GM21526 (cell line): ENCODE measurements around the gene MAFG.
A peak's percentile ranks its signal among the peaks of the same experiment; 100 is the strongest.

ENCODE experiments used
- ATAC-seq: cut with Tn5 transposase; IDR thresholded peaks from one replicate; pipeline ENCODE4 v1.9.1; 2021; ENCODE audit warnings: moderate library complexity; ENCODE audit not compliant: unreplicated experiment, low FRiP score

Gene MAFG

DNA sequence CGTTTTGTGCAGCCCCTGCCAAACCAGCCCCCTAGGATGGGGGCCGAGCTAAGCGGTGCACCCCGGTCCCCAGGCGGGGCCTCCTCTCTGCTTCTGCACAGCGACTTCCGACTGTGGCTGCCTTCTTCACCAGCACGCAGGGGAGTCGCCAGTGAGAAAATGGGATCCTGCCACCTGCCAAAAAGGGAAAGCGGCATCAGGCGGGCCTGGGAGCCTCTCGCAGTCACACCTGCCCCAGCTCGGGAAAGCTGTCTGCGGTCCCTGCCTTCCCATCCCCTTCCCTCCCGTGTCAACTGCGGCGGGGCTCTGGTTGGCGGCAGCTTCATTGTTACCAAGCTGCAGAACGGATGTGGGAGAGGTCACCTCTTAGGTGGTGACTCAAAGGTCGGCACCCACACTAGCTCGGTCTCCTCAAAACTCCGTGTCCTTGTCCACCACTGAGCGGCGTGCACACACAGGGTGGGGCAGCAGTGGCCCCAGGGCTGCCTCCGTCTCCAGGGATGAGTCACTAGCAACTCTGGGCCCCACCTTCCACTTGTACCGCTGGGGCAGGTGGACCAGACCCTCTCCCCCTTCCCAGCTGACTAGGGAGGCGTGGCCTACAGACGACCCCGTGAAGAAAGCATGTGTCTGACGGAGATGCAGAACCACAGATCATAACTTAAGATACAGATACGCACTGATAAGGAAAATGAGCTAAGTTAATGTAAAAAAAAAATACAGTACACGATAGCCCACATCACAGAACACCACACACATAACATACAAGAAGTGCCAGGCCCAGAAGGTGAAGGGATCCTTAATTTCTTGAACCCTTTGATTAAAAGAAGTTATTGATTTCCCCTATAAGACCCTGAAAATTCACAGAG lies 14.9 kb downstream of the MAFG start:
- no peak for ATAC-seq

DNA sequence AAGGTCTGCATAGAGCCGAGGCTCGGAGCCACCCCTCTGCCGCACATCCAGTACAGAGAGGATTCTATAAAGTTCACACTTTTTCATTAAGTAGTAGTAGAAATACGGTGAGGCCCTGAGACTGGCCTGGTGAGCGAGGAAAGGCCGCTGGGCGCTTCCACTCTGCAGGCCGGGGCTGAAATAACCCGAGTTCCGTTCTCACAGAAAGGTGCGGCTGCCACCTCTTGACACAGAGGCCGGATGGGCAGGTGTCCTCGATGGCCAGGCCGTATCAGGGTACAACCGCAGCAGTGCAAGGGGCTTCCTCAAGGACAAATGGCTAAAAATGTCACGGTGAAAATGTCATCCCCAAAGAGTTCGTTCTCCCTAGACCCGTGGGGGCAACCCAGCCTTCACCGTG lies 15.6 kb downstream of the MAFG start:
- ATAC-seq: no peak

DNA sequence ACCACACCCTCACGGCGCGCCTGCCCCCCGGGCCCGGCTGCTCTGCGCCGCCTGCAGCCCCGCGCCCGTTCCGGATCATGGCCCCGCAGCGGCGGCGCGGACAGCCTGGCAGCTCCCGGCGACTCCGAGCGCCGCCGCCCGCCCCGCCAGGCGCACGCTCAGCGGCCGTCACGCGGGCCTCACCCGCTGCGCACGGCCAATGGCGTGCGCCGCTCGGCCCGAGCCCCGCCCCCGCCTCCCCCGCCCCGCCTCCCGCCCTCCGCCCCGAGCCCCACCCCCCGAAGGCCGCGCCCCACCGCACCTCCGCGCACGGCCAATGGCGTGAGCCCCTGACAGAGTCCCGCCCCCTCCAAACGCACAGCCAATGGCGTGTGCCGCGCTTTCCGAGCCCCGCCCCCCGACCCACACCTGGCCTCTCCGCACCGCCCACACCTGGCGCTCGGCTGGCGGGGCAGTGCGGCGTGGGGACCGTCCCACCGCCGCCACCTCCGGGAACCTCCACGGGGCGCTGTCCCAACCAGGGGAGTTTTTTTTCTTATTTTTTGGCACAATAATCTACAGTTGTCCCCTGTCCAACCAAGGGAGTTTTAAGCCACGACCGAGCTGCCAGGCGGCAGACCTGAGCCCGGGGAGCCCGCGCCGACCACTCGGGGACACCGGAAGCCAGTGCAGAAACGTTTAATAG lies 16.1 kb downstream of the MAFG start, which contains the start of gene PCYT2:
Gene PCYT2 (minus strand): TSS at position 123 of the 685 bp plus-strand sequence. CDS start 44 bp downstream, at position 79.
- ATAC-seq: peak; percentile 52

DNA sequence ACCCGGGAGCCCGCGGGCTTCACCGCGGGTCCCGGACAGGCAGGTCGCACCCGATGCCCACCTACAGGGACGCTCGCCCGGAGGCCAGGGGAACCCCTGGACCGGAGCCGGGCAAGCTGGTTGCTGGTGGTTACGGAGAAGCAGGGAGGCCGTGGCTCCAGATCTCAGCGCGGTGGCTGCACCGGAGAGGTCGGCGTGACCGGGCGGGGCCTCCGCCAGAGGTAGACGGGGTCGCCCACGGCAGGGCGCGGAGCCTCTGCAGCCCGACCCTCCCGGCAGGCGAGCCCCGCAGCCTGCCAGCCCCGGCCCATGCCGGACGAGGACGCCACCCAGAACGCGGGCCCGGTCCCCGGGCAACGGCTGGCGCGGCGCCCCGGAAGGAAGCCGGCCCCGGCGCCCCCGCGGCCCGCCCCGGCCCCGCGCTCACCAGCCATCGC lies 16.7 kb downstream of the MAFG start:
- peak; percentile 18 for ATAC-seq

DNA sequence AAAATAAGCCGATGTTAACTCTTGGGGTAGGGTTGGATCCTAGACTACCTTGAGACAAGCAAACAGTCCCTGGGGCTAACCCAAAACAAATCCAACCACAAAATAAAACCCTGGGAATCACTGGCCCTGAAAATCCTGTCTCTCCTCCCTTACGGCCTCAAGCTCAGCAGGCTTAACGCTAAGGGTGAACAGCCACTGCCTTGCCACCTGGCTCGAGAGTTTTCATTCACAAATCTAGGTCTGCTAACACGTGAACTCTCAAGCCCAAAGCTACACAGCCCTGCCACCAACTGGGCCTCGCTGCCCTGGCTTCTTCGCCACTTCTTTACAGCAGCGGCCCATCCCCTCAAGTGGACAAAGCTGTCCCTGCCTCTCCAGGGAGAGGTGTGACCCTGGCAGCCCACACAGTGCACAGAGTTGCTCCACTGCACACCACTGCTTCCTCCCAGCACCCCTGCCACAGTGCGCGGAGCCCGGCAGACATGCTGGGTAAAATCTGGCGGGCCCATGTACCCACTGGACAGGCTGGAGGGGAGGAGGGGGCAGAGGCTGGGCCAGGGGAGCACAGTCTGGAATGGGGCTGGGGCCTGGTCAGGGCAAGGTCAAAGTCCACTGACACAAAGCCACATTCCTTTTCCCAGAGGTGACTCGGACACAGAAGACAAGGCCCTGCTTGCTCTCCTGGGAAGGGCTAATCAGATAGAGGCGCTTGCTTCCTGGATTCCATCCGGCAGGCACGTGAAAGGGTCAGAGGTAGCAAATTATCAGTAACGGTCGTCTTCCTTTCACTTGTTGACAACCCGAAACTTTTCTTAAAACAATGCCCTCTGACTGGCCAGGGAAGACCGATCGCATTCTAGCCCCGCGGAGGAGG lies 17.3 kb downstream of the MAFG start:
- ATAC-seq: no peak

DNA sequence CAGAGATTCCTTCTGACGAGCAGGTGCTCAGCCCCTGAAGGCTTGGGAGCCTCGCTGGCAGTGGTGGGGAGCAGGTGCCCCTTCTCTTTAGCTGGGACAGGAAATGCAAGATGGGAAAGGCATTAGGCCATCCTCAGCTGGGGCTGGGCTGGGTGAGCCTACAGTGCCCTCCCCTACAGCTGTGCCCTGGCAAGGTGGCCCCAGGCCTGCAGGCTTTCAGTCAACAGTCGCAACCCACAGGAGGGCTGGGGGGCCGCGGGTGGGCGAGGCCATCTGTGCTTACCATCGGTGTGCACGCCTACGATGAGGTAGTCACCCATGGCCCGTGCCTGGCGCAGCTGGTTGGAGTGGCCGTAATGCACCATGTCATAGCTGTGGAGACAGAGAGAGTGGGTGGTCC lies 18.3 kb downstream of the MAFG start:
- no peak for ATAC-seq

DNA sequence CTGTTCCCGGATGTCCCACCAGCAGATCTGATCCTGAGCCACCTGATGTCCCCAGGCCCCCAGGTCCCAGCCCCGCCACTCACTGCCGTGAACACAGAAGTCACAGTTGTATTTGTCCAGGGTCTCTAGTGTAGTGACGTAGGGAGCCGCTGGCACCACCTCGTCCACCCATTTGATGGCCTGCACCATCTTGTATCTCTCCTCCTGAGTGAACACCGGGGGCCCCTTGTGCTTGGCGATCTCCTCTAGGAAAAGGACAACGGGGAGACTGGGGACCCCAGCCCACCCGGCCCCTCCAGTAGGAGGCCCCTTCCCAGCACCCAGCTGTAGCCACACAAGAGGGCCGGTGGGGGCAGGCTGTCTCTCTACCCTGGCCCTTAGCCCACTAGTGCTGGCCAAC lies 18.7 kb downstream of the MAFG start:
- ATAC-seq: no peak

DNA sequence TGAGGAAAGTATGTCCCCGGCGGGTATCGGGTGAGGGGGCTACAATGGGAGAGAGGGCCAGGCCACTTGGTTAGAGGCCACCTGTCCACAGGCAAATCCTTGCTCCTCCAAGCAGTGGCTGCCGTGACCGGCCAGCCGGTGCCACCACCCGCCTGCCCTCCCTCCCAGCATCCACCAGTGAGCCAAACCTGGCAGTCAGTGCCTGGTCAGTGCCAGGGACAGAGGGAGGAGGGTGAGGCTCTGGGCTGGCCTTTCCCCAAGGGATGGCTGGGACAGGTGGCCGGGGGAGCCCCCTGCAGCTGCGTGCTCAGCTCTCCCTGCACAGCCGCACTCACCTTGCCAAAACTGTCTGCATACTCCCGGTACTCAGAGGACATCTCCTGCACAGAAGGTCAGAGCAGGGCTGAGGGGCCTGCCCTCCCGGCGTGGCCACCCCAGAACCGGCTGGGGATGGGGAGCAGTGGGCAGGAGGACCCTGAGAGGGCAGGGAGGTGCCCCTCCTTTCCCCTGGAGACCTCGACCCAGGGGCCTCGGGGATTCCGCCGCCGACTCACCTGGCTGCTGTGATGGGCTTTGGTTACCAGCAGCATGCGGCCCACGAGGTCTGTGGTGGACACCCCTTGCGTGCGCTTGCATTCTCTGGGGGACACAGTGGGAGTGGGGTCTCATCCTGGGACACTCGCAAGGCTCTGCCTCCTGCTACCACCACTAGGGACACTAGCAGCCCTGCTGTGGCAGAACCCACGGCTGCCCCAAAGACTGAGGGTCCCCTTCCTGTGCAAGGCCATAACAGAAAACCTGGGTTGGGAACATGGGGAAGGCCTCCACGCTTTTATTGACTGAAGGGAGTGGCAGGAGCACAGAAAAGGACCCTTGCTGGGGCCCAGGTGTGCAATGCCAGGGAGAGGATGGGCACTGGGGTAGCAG lies 20.1 kb downstream of the MAFG start:
- ATAC-seq: no peak

DNA sequence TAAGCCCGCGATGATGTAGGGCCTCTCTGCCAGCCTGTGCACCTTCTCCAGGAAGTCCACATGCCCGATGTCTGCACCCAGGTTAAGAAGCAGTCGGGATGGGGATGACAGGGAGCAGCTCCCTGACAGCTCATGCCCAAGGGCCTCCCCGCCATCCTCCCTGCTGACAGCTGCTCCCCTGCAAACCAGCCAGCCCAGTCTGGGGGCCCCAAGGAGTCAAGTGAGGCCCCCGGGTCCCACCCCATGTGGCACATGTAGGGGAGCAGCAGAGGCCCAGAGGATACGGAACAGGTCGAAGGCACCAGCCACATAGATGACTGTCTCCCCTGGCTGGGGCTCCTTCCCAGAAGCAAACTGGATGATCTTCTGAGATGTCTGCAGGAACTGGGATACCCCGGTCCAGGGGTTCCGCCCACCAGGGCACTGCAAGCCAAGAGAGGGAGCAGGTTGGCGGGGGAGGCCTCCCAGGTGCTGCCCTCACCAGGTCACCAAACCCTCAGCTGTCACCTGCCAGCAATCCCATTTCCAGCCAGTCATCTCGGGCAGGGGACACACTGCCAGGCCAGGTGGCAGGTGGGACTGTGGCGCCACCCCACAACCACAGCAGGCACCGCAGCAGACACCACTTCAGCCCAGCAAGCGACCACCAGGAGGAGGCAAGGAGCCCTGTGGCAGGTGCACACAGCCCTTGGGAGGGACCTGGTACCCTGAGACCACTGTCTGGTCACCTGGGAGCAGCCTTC lies 20.9 kb downstream of the MAFG start:
- ATAC-seq: no peak

DNA sequence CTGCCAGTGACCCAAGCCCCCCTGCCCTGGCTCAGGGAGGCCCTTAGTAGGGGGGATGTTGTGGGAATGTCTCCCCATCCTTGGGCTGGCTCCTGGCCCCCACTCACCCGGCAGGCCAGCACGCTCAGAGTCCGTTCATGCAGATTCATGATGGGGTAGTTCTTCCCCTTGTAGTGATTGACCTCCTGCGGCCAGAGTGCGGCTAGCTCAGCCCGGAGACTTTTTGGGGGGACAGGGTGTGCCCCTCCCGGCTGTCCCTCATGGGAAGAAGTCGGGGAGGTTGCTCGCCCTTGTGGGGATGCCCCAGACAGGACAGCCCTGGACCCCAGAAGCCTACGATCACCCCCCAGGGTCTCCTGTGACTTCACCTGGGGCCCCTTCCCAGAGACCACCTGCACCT lies 21.5 kb downstream of the MAFG start:
- ATAC-seq: no peak

DNA sequence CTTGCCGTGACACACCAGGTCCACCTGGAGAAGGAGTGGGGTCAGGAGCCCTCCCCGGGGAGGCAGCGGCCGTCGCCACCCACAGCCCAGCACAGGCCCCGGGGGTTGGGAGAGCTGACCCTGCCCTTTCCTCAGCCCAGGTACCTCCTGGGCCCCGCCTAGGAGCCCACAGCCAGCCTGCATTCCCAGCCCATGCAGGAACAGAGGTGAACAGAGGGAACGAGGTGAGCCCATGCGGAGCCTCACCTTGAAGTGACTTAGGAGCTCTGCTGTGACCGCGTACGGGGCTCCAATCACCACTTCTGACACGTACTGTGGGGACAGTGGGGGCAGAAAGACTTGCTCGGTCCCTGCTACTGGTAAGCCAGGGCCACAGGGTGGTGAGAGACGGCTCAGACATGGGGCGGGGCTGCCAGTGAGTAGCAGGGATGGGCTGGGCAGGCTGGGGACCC lies 22.1 kb downstream of the MAFG start:
- ATAC-seq: no peak

DNA sequence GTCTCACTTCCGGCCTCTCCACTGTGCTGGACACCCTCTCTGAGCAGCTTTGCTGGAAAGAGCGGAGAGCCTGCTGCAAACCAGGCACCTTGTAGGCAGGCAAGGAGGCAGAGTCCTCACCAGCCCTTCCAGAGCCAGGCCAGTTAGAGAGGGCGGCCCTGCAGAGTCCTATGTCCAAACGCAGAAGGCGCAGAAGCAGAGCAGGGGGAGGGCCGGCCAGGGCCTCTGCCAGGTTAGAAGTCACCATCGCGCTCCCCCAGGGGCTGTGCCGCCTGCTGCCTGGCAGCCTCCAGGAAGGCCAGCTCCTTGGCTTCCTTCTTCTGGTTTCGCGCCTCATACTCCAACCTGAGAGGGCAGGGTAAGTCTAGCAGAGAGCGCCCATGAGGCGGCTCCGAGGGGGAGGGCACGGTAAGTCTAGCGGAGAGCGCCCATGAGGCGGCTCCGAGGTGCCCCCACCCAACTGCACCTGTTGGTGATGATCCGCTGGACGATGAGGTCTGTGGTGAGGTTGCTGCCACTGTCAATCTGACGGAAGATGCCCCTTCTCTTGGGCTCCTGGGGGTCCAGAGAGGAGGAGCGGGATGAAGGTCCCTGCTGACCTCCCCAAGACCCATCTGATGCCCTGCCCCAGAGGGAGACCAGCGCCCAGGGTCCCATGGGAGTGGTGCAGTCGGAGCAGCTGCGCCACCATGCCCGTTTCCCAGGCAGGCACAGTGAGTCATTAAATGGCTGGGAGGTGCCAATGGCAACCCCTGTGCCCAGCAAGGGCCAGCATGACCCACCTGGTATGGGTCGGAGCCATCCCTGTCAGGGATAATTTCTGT lies 22.7 kb downstream of the MAFG start:
- no peak for ATAC-seq

DNA sequence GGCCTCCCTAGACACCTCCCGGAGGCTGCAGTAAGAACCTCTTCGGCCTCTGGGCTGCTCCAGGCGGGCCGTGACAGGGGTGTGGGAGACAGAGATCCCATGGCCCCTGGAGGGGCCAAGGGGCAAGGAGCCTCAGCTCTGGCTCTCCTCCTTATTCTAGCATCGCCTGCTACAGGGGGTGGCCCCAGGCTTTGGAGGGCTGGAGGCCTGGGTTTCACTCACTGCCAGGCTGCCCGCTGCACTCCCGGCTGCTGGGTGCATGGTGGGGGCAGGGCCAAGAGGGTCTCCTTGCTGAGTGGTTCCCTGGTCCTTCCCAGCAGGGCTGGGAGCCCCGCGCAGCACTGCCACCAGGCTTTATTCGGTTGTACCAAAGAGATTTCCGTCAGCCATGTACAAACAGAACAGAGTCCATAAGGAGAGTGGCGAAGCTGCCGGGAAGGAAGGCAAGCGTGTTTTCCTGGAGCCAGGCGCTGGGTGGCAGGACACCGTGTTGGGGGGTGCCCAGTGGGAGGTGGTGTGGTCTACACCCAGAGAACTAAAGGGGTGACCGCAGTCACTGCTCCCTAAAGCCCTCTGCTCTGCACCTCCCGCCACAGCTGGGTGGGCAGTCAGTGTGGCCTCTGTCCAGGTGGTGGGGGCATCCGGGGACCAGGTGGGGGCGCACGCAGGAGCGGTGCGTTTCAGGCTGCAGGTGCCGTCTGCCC lies 23.5 kb downstream of the MAFG start:
- no peak for ATAC-seq

DNA sequence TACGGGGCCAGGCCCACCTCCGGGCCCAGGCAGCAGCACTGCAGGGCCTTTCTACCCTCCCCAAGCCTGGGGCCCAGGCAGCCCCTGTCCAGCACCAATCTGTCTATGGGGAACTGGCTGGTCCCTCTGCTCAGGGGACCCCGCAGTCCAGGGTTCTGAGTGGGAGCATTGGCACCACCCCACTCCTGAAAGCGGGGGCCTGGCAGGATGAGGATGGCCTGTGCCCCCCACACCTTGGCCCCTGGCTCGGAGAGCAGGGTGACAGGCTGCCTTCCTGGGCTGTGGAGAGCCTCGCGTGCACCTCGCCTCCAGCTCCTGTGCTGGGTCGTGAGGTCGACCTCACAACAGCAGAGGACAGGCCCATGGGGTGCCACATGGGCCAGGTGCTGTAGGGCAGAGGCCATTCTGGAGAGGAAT lies 24.1 kb downstream of the MAFG start:
- no peak for ATAC-seq

DNA sequence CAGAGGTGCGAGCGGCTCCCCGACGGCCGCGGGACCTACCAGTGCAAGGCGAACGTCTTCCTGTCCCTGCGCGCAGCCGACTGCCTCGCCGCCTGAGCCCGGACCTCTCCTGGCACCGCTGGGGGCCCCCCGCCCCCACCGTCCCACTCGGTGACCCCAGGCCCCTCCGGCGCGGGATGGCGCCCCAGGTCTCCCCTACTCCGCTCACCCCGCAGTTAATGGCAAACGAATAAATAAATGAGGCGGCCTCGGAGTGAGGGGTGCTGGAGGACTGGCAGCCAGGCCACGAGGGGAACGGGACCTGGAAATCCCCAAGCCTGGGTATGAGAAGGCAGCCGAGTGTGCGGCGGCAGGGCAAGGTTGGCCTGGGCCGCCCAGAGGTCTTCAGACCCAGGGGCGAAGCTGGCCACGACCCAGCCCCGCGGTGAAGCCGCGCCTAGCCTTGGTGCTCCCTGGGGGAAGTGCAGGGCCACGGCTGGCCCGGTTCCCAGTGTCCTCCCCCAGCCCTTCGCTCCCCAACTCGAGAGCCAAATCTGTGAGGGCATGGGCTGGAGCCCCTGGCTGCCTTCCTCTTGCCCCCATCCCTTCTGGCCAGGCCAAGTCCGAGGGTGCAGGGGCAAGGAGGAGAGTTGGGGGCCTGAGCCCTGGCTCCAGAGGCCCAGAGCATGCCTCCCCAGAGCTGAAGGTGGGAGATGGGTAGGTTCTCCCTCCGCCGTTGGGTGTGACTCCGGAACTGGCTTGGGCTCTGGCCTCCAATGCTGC lies 24.7 kb downstream of the MAFG start:
- ATAC-seq: no peak

DNA sequence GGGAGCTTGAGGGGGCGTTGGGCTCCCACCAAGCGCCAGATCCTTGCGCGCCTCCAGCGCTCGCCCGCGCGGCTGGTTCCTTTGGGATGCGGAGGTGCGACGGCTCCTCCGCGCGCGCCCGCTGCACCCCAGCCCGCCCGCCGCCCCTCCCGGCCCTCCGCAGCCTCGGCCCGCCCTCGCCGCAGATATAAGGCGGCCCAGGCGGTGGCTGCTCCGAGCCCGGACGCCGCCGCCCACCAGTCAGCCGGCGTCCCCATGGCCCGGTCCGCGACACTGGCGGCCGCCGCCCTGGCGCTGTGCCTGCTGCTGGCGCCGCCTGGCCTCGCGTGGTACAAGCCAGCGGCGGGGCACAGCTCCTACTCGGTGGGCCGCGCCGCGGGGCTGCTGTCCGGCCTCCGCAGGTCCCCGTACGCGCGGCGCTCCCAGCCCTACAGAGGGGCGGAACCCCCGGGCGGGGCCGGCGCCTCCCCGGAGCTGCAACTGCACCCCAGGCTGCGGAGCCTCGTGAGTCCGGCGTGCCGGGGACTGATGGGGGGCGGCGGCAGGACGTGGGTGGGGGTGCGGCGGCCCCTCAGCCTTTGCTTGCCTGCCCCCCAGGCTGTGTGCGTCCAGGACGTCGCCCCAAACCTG lies 25.4 kb downstream of the MAFG start, which contains the start of gene NPB:
Gene NPB (plus strand): TSS at position 216 of the 630 bp plus-strand sequence. CDS start 40 bp downstream, at position 256.
- ATAC-seq: no peak
